DND-41 (cell line): ENCODE results near the gene PASK.

ENCODE experiments used
- CTCF ChIP-seq: IDR thresholded peaks from 2 replicates; pipeline ENCODE4 v1.5.1; 2012; ENCODE audit warnings: borderline replicate concordance, low read length, moderate library complexity, mild to moderate bottlenecking; ENCODE audit not compliant: poor library complexity, severe bottlenecking; ENCODE audit errors: extremely low read depth
- EZH2 ChIP-seq: IDR thresholded peaks from 3 replicates; pipeline ENCODE4 v1.6.1; 2012; ENCODE audit warnings: borderline replicate concordance, low read depth, mild to moderate bottlenecking, moderate library complexity, low read length, inconsistent platforms; ENCODE audit not compliant: severe bottlenecking

GRCh38 chr2:241092677-241093076 is 56.6 kb downstream of the PASK start:
- TF ChIP-seq CTCF, result no peak
- no peak for TF ChIP-seq EZH2
